GM12878 (cell line): ENCODE measurements around the gene COQ4. TPM values are rescaled to one million over a fixed set of nuclear protein-coding genes. Genes with fewer than 3 reads are reported as not detected.

ENCODE experiments used
- ATAC-seq: fragments of 200-7000 bp; cut with Tn5 transposase; 3 replicates; pipeline ENCODE4 v1.9.1; 2020; ENCODE audit warnings: mild to moderate bottlenecking, moderate library complexity
- BruUV-seq: library from RNA; stranded (reverse); fragments of 400-500 nt; replicated peaks from 2 replicates; lab custom pipeline; 2021; lab: Mats Ljungman, UMichigan
- CTCF ChIA-PET: fragments of 300-600 bp; sonication (Branson Sonifier 250); formaldehyde crosslinking; extraction: SDS; loops from one replicate; lab custom pipeline; 2021; ENCODE audit warnings: inconsistent platforms; lab: Yijun Ruan, JAX
- POLR2A ChIA-PET: fragments of 350-600 bp; formaldehyde crosslinking; extraction: SDS; loops from one replicate; lab custom pipeline; 2021; ENCODE audit warnings: inconsistent platforms; lab: Charles Lee
- RAD21 ChIA-PET: fragments of 300-600 bp; sonication (Branson Sonifier 250); formaldehyde crosslinking; loops from one replicate; lab custom pipeline; 2023; ENCODE audit warnings: antibody characterized with exemption; ENCODE audit not compliant: unreplicated experiment; lab: Charles Lee
- SMC1A ChIA-PET: fragments of 300-600 bp; sonication (Branson Sonifier 250); formaldehyde crosslinking; loops from one replicate; lab custom pipeline; 2023; ENCODE audit not compliant: unreplicated experiment, uncharacterized antibody; lab: Charles Lee
- DNase-seq: peaks from one replicate; pipeline ENCODE4 v3.0.0-alpha.2; 2011; ENCODE audit warnings: low read depth, low spot score
- FAIRE-seq: peaks from 3 replicates; lab custom pipeline; 2011; peaks lifted over from hg19 to GRCh38; lab: Jason Lieb, UNC
- H2AFZ ChIP-seq: 2 replicates; pipeline ENCODE4 v1.6.0; 2011; ENCODE audit warnings: low read depth, low read length, control low read depth; ENCODE audit not compliant: control insufficient read depth
- H3K27ac ChIP-seq: 2 replicates; pipeline ENCODE4 v1.5.1; 2011; ENCODE audit warnings: control low read depth; ENCODE audit not compliant: control insufficient read depth, insufficient read depth
- H3K27me3 ChIP-seq, 2 experiments: replicated peaks in 1 of 2; 2 replicates each; pipeline versions ENCODE4 v1.6.0 to v1.6.1; 2011; ENCODE audit warnings: low read length in 1 of 2; ENCODE audit not compliant: control insufficient read depth in 2 of 2, insufficient read depth in 2 of 2
- H3K36me3 ChIP-seq, 2 experiments: 2 replicates each; pipeline ENCODE4 v1.5.1; 2011; ENCODE audit warnings: low read length in 1 of 2; ENCODE audit not compliant: control insufficient read depth in 2 of 2, insufficient read depth in 2 of 2
- H3K4me1 ChIP-seq: 2 replicates; pipeline ENCODE4 v1.6.1; 2011; ENCODE audit warnings: mild to moderate bottlenecking, low read length, moderate library complexity, mixed read lengths; ENCODE audit not compliant: control insufficient read depth, insufficient read depth
- H3K4me2 ChIP-seq: 2 replicates; pipeline ENCODE4 v1.6.0; 2011; ENCODE audit warnings: control low read depth; ENCODE audit not compliant: control insufficient read depth, insufficient read depth
- H3K4me3 ChIP-seq: fragments of 200-600 bp; sonication (generic); 2 replicates; pipeline ENCODE4 v1.5.1; 2016
- H3K79me2 ChIP-seq: 2 replicates; pipeline ENCODE4 v1.6.0; 2011; ENCODE audit warnings: low read length; ENCODE audit not compliant: control insufficient read depth, insufficient read depth
- H3K9ac ChIP-seq: 2 replicates; pipeline ENCODE4 v1.8.0; 2011; ENCODE audit warnings: low read length, control low read depth, mixed read lengths; ENCODE audit not compliant: control insufficient read depth, insufficient read depth
- H3K9me3 ChIP-seq: replicated peaks from 3 replicates; pipeline ENCODE4 v1.5.1; 2011; ENCODE audit warnings: mild to moderate bottlenecking, low read length; ENCODE audit not compliant: control insufficient read depth, insufficient read depth
- H4K20me1 ChIP-seq: 2 replicates; pipeline ENCODE4 v1.6.0; 2011; ENCODE audit not compliant: control insufficient read depth, insufficient read depth
- EZH2 ChIP-seq: IDR thresholded peaks from 2 replicates; pipeline ENCODE4 v1.6.1; 2012; ENCODE audit warnings: low read depth, mild to moderate bottlenecking, control low read depth, inconsistent platforms, low read length, borderline replicate concordance; ENCODE audit not compliant: control insufficient read depth
- FOXK2 ChIP-seq: fragments of 450-650 bp; IDR thresholded peaks from 2 replicates; pipeline ENCODE4 v1.6.1; 2017; ENCODE audit warnings: mild to moderate bottlenecking, moderate library complexity
- MTA3 ChIP-seq: IDR thresholded peaks from 2 replicates; pipeline ENCODE4 v1.6.1; 2012; ENCODE audit warnings: low read length, inconsistent platforms, borderline replicate concordance
- TCF3 ChIP-seq: IDR thresholded peaks from 2 replicates; pipeline ENCODE4 v1.6.1; 2012; ENCODE audit warnings: low read depth, mild to moderate bottlenecking, low read length, borderline replicate concordance; ENCODE audit not compliant: insufficient read depth
- TCF7 ChIP-seq: IDR thresholded peaks from 2 replicates; pipeline ENCODE4 v1.6.1; 2014; ENCODE audit warnings: antibody characterized with exemption, borderline replicate concordance
- ZNF687 ChIP-seq: fragments of 450-650 bp; IDR thresholded peaks from 2 replicates; pipeline ENCODE4 v1.6.1; 2017; ENCODE audit warnings: mild to moderate bottlenecking, moderate library complexity
- WGBS: methylation state at CpG from one replicate; pipeline ENCODE4 v1.1.6; 2016; ENCODE audit warnings: low lambda C conversion rate; ENCODE audit not compliant: insufficient replicate concordance, insufficient coverage; ENCODE audit errors: missing lambda C conversion rate; 5-methylcytosine and 5-hydroxymethylcytosine counted together
- in situ Hi-C: fragments of 300-500 bp; cut with MboI; formaldehyde crosslinking; loops from 9 replicates; pipeline ENCODE4 v1.14.3; 2018; ENCODE audit warnings: mixed read lengths
- intact Hi-C: fragments of 100-400 bp; cut with micrococcal nuclease; formaldehyde crosslinking; loops from one replicate; pipeline ENCODE4 v1.14.2; 2022; ENCODE audit not compliant: unreplicated experiment
- polyA plus RNA-seq, 11 experiments: library from polyadenylated mRNA; depleted of rRNA in 4 of 11; unstranded in 6 of 11; stranded (reverse) in 5 of 11; fragments of >200 nt; fragmentation: Nextera tagmentation in 4 of 11; fragmentation: Illumina TruSeq in 1 of 11; extraction: Ambion mirVana in 4 of 11; extraction: Trizol in 1 of 11; gene quantifications; 1 replicate in 1 of 11; 2 replicates in 10 of 11; pipeline versions ENCODE4 v1.2.1 to v1.2.3, GENCODE V29; 2011 to 2016; ENCODE audit warnings: inconsistent platforms in 2 of 11, missing spikeins in 2 of 11, low read depth in 1 of 11
- total RNA-seq, 4 experiments: library from RNA; depleted of rRNA in 3 of 4; stranded (reverse); fragments of >200 nt in 3 of 4; fragmentation: Illumina TruSeq in 1 of 4; extraction: Trizol in 1 of 4; gene quantifications; 2 replicates each; pipeline versions ENCODE4 v1.2.1 to v1.2.3, GENCODE V29; 2013 to 2021

Gene COQ4
- total and polyA plus RNA-seq, 10 of the 15 experiments (the other 5 are each of a cell fraction or from before 2014, with no cell fraction given) = 3.8 to 64.1 (median 38.6) TPM

- no peak for TF ChIP-seq FOXK2
- no peak for TF ChIP-seq TCF7
- no peak for TF ChIP-seq EZH2
- no peak for TF ChIP-seq TCF3
Observed at GRCh38 chr9:128342971-128343680, 20.5 kb downstream of the COQ4 start (continued).

- ATAC-seq = no peak
- intact Hi-C loops = loop anchor here (5.0 kb wide), 1 partner anchor 217 kb away; the partner anchor contains the start of gene PTGES2
- BruUV-seq = no TSS peak
Observed at GRCh38 chr9:128343855-128344254, 21.2 kb downstream of the COQ4 start.

More at GRCh38 chr9:128343855-128344254, 21.2 kb downstream of the COQ4 start:
- SMC1A ChIA-PET = no interaction called here
- 98% methylated on average over 4 of the region's 4 CpGs for WGBS
- Histone ChIP-seq H3K4me2 (no peak overlapping the region), H2AFZ (no peak overlapping the region), H3K4me1 (no peaks in the 10 kb centered on the region), H3K4me3 (no peak overlapping the region), H3K9me3 (no peaks in the 10 kb centered on the region), H3K36me3 (peaks cover 0 to 3% of the 10 kb centered on the region in 2 experiments; a peak in 1 of 4 replicates), H3K27ac (no peak overlapping the region), H3K27me3 (no peaks in the 10 kb centered on the region), H4K20me1 (no peaks in the 10 kb centered on the region), H3K79me2 (no peaks in the 10 kb centered on the region), H3K9ac (no peak overlapping the region)
- CTCF ChIA-PET = interaction anchor here (1.7 to 2.4 kb wide), 2 partner anchors 18 to 89 kb away, joined by 3 to 14 read pairs; no protein-coding TSS in a partner anchor
- in situ Hi-C loops = no loop called here
- POLR2A ChIA-PET = no interaction called here
- RAD21 ChIA-PET = no interaction called here
- DNase-seq (no peak), FAIRE-seq (no peak)
- no peak for TF ChIP-seq MTA3
- no peak for TF ChIP-seq ZNF687
